Activated CD8-positive, alpha-beta memory T cell treated with anti-CD3 and anti-CD28 coated beads for 24 hours (primary cell): ENCODE data around the gene FLAD1.
"Not testable (repeated sequence)": the region's sequence is repeated elsewhere in the genome, so short reads cannot be mapped to it uniquely, and the experiment has no call there.

ENCODE experiments used
- DNase-seq: peaks from one replicate; pipeline ENCODE4 v3.0.0-alpha.2; 2020

The FLAD1 gene

DNA sequence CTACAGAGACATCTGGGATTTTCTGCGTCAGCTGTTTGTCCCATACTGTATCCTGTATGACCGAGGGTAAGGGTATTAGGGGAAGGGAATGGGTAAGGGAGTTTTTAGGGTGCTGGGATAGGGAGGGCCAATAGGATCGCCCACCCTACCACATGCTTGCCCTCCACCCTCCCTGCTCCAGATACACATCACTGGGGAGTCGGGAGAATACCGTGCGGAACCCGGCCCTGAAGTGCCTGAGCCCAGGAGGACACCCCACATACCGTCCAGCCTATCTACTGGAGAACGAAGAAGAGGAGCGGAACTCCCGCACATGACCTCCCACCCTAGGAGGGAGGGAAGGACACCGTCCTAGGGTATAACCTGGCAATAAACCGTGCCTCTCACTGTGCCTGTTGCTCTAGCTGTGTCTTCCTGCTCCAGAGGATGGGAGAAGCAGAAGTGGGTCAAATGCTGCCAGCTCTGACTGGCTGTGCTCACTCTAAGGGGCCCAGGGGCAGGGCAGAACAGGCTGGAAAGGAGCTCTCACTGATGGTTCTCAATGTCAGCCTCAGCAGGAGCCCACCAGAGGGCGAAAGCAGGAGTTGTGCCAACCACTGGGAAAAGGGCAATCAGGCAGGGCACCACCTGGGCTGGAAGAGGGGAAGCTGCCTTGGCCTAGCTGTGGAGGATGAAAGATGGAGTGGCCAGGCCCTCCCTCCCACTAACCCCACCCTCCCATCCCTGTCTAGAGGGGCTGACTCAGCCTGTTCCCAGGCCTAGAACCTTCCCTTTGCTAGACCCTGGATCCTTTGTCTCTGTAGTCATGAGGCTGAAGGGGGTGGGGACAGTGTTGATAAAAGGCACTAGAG lies 9.8 kb downstream of the FLAD1 start:
- DNase-seq = no peak

DNA sequence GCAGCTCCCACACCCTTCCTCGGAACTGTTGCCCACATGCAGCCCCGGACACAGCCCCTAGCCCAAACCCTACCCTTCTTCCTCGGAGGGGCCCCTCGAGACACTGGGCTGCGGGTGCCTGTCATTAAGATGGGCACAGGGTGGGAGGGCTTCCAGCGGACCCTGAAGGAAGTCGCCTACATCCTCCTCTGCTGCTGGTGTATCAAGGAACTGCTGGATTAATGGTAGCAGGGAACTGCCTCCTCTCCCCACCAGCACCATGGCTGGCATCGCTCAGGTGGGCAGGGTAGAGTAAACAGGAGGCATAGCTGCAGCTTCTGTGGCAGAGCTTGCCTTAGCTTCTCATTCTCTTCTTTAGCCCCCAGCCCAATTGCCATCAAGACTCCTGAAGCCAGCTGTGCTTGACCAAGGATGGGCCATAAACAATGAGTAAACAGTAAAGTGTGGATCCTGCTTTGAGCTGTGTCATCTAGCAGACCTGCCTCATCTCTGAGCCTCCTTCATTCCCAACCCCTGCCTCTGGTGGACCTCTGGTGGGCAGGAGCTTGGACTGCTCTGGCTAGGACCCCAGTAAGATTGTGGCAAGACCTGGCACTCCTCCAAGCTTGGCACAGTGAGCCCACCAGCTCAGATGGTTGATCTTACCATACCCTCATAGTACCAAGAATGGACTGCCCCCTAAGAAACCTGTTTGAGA lies 10.6 kb downstream of the FLAD1 start, which contains the start of gene LENEP:
TSS of gene LENEP (plus strand) at position 15 of the 697 bp plus-strand sequence. CDS start at position 37, 22 bp downstream.
- DNase-seq = no peak

DNA sequence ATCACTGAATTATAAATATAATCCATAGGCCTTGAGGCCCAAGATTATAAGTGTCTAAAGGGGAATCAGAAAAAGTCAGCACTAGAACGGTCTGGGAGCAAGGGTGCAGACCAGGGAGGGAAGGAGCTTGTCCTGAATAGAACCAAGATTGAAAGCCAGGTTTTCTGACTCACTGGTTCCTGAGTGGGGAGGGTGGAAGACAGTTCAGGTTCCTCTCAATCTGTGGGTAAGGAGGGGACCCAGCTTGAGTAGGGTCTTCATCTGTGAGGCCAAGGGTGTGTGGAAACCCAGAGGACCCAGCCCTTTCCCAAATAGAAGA lies 11.1 kb downstream of the FLAD1 start:
- no peak for DNase-seq

DNA sequence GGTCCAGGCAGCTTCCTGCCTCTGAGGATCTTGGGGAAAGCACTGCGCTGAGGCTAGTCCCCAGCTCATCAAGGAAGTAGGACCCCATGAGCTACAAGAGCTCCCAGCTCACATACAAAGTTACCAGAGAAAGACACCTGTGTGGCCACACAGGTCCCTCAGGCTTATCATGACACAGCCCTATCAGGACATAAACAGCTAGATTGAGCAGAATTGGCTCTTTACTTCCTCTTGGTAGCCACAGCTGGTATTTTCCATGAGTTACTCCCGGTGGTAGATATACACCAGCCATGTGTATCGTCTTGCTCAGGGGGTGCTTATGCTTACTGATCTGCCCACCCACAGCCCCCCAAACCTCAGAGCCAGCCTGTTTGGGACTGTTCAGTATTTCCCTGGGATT lies 11.4 kb downstream of the FLAD1 start:
- no peak for DNase-seq

GRCh38 chr1:154995301-154995983 lies 12.3 kb downstream of the FLAD1 start:
- DNase-seq = not testable (repeated sequence)

DNA sequence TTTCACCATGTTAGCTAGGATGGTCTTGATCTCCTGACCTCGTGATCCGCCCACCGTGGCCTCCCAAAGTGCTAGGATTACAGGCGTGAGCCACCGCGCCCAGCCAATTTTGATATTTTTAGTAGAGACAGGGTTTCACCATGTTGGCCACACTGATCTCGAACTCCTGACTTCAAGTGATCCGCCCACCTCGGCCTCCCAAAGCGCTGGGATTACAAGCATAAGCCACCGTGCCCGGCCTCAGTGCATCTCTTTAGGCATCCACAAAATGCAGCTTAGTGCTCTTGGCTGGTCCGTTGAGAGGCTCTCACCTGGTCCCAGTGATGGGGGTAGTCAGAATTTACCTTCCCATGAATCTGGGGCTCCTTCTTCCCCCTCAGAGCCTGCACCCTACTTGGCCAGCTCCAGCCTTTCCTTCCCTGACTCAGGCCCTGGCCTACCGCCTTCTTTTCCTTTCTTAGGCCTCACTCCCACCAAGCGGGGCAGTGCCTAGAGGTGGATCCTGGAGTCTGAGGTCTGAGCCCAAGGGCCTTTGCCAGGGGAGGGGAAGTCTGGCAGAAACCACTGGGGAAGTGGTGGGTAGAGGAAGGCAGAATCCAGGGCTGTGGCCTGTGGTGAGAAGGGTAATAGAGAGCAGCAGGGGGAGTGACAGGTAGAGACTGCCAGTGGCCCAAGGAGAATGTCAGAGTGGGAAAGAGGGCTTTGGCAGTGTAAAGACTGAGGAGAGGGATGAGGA lies 14.0 kb downstream of the FLAD1 start:
- no peak for DNase-seq

- no peak for DNase-seq
These were observed 15.1 kb downstream of the FLAD1 start for GRCh38 chr1:154998201-154998780.

DNA sequence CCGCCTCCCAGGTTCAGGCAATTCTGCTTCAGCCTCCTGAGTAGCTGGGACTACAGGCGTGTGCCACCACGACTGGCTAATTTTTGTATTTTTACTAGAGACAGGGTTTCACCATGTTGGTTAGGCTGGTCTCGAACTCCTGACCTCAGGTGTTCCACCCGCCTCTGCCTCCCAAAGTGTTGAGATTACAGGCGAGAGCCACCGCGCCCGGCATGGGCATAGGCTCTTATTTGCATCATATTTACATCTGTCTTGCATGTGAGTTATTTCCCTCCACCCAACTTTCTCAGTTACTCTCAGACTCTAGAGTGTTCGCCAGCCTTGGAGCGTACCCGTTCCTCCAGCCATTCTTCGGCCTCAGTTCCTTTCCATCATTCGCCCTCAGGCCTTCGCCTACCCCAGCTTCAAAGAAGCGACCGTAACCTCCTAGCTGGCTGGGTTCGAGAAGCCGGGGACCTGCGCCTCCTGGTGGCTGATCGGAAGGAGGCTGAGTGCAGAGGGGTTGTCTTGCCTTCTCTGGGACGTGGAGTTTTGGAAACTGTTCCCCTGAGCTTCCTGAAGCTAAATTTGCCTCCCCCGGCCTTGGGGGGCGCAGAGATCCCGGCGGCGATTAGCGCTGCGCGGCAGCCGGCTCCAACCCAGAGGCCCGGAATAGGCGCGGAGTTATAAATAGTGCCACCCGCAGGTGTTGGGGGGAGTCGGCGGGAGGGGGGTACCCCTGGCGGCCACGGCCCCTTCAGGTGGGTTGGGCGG lies 15.8 kb downstream of the FLAD1 start:
- DNase-seq = peak; percentile 91

DNA sequence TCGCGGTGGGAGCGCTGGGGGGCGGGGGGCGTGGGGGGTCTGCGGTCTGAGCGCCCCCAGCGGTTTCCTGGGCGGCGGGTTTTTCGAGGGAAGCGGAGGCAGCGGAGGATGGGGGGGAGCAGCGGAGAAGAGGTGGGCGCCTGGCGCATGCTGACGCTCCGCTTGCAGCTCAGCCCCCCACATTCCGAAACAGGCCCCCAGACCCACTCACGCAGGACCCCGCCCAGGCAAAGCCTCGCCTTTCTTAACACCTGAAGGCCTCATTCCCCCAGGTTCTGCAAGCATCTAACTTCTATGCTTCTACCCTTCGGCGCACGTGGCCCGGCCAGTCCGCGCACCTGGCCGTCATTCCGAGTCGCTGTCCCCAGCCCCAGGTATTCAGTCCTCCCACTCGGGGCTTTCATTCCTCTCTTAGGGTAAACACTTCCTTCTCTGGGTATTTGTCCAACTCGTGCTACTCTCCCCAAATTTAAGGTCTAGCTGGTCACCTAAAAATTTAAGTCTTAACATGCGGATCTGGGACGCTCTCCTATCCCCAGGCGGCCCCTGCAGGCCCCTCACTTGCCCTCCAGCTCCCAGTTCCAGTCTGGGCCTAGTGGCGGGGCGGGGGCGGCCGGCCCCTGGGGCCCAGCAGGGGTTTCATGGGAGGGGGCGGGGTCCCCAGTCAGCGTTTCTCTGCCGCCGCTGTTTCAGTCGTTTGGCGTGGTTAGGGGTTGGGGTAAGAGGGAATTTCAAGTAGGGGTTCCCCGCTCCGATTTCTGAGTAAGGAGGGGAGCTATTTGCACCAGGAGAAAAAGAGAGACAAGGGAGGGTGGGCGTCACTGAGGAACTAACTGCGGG lies 16.6 kb downstream of the FLAD1 start:
- peak; percentile 85 for DNase-seq

- DNase-seq = peak; percentile 84
These were observed 17.2 kb downstream of the FLAD1 start for GRCh38 chr1:155000411-155000725.

DNA sequence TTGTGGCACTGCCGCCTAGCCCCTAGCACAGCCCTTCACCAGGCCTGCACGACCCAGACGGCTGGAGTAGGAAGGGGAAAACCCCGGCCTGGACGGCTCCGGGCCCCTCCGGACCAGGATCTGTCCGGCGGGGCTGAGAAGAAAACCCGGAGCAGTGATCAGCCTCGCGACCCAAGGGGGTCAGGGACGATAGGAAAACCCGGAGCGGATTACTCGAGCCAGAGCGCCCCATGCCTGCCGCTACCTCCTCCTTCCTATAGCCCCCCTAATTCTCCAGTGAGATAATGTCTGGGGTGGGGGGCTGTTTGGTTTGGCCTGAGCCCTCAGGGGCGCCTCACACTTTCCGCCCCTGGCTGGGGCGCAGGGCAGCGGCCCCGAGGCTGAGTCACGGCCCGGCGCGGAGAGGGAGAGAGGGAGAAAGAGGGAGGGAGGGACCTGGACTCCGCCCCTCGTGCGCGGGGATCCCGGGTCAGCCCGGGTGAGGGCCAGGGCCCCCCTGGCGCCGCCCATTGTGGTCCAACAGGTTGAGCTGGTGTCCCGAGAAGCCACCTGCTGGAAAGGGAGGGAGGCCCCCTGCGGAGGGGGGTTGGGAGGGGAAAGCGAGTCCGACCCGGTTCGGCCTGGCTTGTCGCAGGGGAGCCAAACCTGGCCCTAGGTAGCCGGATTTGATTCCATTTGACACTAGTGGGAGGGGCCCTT lies 17.7 kb downstream of the FLAD1 start:
- DNase-seq = peak; percentile 92

GRCh38 chr1:155001425-155001674 lies 18.2 kb downstream of the FLAD1 start:
- DNase-seq = no peak

GRCh38 chr1:155001675-155002463 lies 18.7 kb downstream of the FLAD1 start:
- peak; percentile 98 for DNase-seq

GRCh38 chr1:155002464-155003226 lies 19.5 kb downstream of the FLAD1 start, which contains the start of gene ZBTB7B:
Gene ZBTB7B (plus strand): TSS chr1:155002802. CDS start chr1:155014661, 11,859 bp downstream.
- no peak for DNase-seq

- peak; percentile 70 for DNase-seq
These were observed 20.2 kb downstream of the FLAD1 start for GRCh38 chr1:155003227-155003765.

- DNase-seq = no peak
These were observed 20.7 kb downstream of the FLAD1 start for GRCh38 chr1:155003766-155004351.

GRCh38 chr1:155004352-155005075 lies 21.4 kb downstream of the FLAD1 start:
- DNase-seq = no peak
